CD4-positive, CD25-positive, alpha-beta regulatory T cell (primary cell): ENCODE measurements around the gene RPP30. TPM values are rescaled to one million over a fixed set of nuclear protein-coding genes. Genes with fewer than 3 reads are reported as not detected.

Experiments used
- ATAC-seq, 2 donors: fragments of 150-1000 bp; cut with Tn5 transposase; one replicate each; pipeline ENCODE4 v1.10.0; 2021; ENCODE audit warnings: low read depth in 2 of 2, moderate number of reproducible peaks in 2 of 2, moderate library complexity in 1 of 2
- DNase-seq, 3 donors: peaks; one replicate each; pipeline versions ENCODE4 v3.0.0 to v3.0.0-alpha.2; 2012 to 2022; ENCODE audit warnings: mixed read lengths in 1 of 3
- H3K27ac ChIP-seq: one replicate; pipeline ENCODE4 v1.7.0; 2013; ENCODE audit warnings: mild to moderate bottlenecking, low read length; ENCODE audit not compliant: insufficient read depth, poor library complexity, severe bottlenecking
- H3K27me3 ChIP-seq: one replicate; pipeline ENCODE4 v1.7.0; 2013; ENCODE audit warnings: low read length; ENCODE audit not compliant: control insufficient read depth, insufficient read depth
- H3K36me3 ChIP-seq: one replicate; pipeline ENCODE4 v1.7.0; 2013; ENCODE audit warnings: mild to moderate bottlenecking, low read length, moderate library complexity; ENCODE audit not compliant: control insufficient read depth, insufficient read depth
- H3K4me1 ChIP-seq: 2 replicates; pipeline ENCODE4 v1.7.0; 2013; ENCODE audit warnings: mild to moderate bottlenecking, low read length; ENCODE audit not compliant: insufficient read depth, control insufficient read depth, poor library complexity, severe bottlenecking
- H3K4me3 ChIP-seq: one replicate; pipeline ENCODE4 v1.7.0; 2013; ENCODE audit warnings: low read depth, mild to moderate bottlenecking, low read length, moderate library complexity
- H3K9me3 ChIP-seq, 2 experiments: 1 replicate in 1 of 2; 2 replicates in 1 of 2; pipeline ENCODE4 v1.7.0; 2013; ENCODE audit warnings: low read length in 2 of 2, mild to moderate bottlenecking in 1 of 2, moderate library complexity in 1 of 2; ENCODE audit not compliant: control insufficient read depth in 2 of 2
- H3K27ac Mint-ChIP-seq, 3 donors: one replicate each; pipeline ENCODE4 v1.8.0; 2020 to 2022; ENCODE audit warnings: mild to moderate bottlenecking in 3 of 3, mixed read lengths in 3 of 3, moderate library complexity in 2 of 3
- H3K27me3 Mint-ChIP-seq: one replicate; pipeline ENCODE4 v1.8.0; 2022; ENCODE audit warnings: mild to moderate bottlenecking, mixed read lengths
- H3K36me3 Mint-ChIP-seq: one replicate; pipeline ENCODE4 v1.8.0; 2020; ENCODE audit warnings: mixed read lengths
- H3K4me1 Mint-ChIP-seq, 4 donors: one replicate each; pipeline ENCODE4 v1.8.0; 2020 to 2022; ENCODE audit warnings: mixed read lengths in 4 of 4, mild to moderate bottlenecking in 1 of 4
- H3K4me3 Mint-ChIP-seq, 4 donors: one replicate each; pipeline ENCODE4 v1.8.0; 2020 to 2022; ENCODE audit warnings: mild to moderate bottlenecking in 4 of 4, mixed read lengths in 4 of 4, moderate library complexity in 3 of 4
- H3K9me3 Mint-ChIP-seq, 7 donors: one replicate each; pipeline ENCODE4 v1.8.0; 2020 to 2022; ENCODE audit warnings: mixed read lengths in 7 of 7, mild to moderate bottlenecking in 3 of 7, moderate library complexity in 2 of 7
- polyA plus RNA-seq, 4 donors: library from polyadenylated mRNA; unstranded; fragments of 300-500 nt; fragmentation: Illumina TruSeq; gene quantifications; one replicate each; pipeline ENCODE4 v1.2.3, GENCODE V29; 2021
- total RNA-seq: library from RNA; stranded (reverse); gene quantifications from one replicate; pipeline ENCODE4 v1.2.3, GENCODE V29; 2022

Gene RPP30
- total and polyA plus RNA-seq, 5 donors from 2014 or later: 27.3 to 54.7 (median 53.5) TPM

- DNase-seq (no peak), ATAC-seq (no peak)
- H3K4me3 ChIP-seq: no peak overlapping the region
- no peaks in the 10 kb centered on the region for H3K9me3 ChIP-seq
- no peaks in the 10 kb centered on the region for H3K36me3 ChIP-seq
- no peaks in the 10 kb centered on the region for H3K4me1 ChIP-seq
- Mint-ChIP-seq H3K27ac (no peak overlapping the region), H3K9me3 (peaks cover 0 to 5% (median 0%) of the 10 kb centered on the region in 7 donors), H3K4me3 (no peak overlapping the region), H3K36me3 (no peaks in the 10 kb centered on the region), H3K27me3 (peaks cover 17% of the 10 kb centered on the region), H3K4me1 (peaks cover 0 to 6% (median 1%) of the 10 kb centered on the region in 4 donors)
- H3K27ac ChIP-seq: no peak overlapping the region
- no peaks in the 10 kb centered on the region for H3K27me3 ChIP-seq
Measured at GRCh38 chr10:90913774-90914420, 42.1 kb downstream of the RPP30 start.

- Histone ChIP-seq H3K4me1 (no peaks in the 10 kb centered on the region), H3K4me3 (no peak overlapping the region), H3K9me3 (no peaks in the 10 kb centered on the region), H3K27ac (no peak overlapping the region), H3K36me3 (no peaks in the 10 kb centered on the region), H3K27me3 (peaks cover 1% of the 10 kb centered on the region)
- no peaks in the 10 kb centered on the region for H3K36me3 Mint-ChIP-seq
- peaks cover 17% of the 10 kb centered on the region for H3K27me3 Mint-ChIP-seq
- H3K27ac Mint-ChIP-seq: no peak overlapping the region
- ATAC-seq (no peak), DNase-seq (no peak)
- peaks cover 0 to 6% (median 1%) of the 10 kb centered on the region in 4 donors for H3K4me1 Mint-ChIP-seq
- H3K9me3 Mint-ChIP-seq: peaks cover 0 to under 1% (median 0%) of the 10 kb centered on the region in 7 donors
- no peak overlapping the region for H3K4me3 Mint-ChIP-seq
Measured at GRCh38 chr10:90914992-90915765, 43.4 kb downstream of the RPP30 start.

GRCh38 chr10:90915766-90916075 lies 43.9 kb downstream of the RPP30 start:
- Mint-ChIP-seq H3K27ac (no peak overlapping the region), H3K36me3 (no peaks in the 10 kb centered on the region), H3K9me3 (no peaks in the 10 kb centered on the region), H3K27me3 (peaks cover 17% of the 10 kb centered on the region), H3K4me1 (peaks cover 0 to 6% (median 1%) of the 10 kb centered on the region in 4 donors), H3K4me3 (no peak overlapping the region)
- Histone ChIP-seq H3K27me3 (peaks cover 3% of the 10 kb centered on the region), H3K4me3 (no peak overlapping the region), H3K9me3 (no peaks in the 10 kb centered on the region), H3K36me3 (no peaks in the 10 kb centered on the region), H3K4me1 (no peaks in the 10 kb centered on the region), H3K27ac (no peak overlapping the region)
- ATAC-seq: no peak
- no peak for DNase-seq

GRCh38 chr10:90916392-90917237 lies 44.8 kb downstream of the RPP30 start:
- DNase-seq (no peak), ATAC-seq (no peak)
- H3K27me3 ChIP-seq: peaks cover 3% of the 10 kb centered on the region
- Mint-ChIP-seq H3K4me3 (no peak overlapping the region), H3K9me3 (no peaks in the 10 kb centered on the region), H3K4me1 (peaks cover 0 to 6% (median under 1%) of the 10 kb centered on the region in 4 donors), H3K36me3 (no peaks in the 10 kb centered on the region), H3K27me3 (peaks cover 17% of the 10 kb centered on the region), H3K27ac (no peak overlapping the region)
- no peak overlapping the region for H3K4me3 ChIP-seq
- H3K36me3 ChIP-seq: no peaks in the 10 kb centered on the region
- H3K9me3 ChIP-seq: no peaks in the 10 kb centered on the region
- no peaks in the 10 kb centered on the region for H3K4me1 ChIP-seq
- no peak overlapping the region for H3K27ac ChIP-seq

GRCh38 chr10:90917238-90917967 lies 45.6 kb downstream of the RPP30 start:
- H3K36me3 ChIP-seq: no peaks in the 10 kb centered on the region
- Mint-ChIP-seq H3K36me3 (no peaks in the 10 kb centered on the region), H3K27me3 (peaks cover 23% of the 10 kb centered on the region), H3K4me1 (peaks cover 0 to 6% (median 0%) of the 10 kb centered on the region in 4 donors), H3K27ac (no peak overlapping the region), H3K4me3 (no peak overlapping the region), H3K9me3 (no peaks in the 10 kb centered on the region)
- ATAC-seq (no peak), DNase-seq (no peak)
- H3K27me3 ChIP-seq: peaks cover 3% of the 10 kb centered on the region
- no peak overlapping the region for H3K27ac ChIP-seq
- no peak overlapping the region for H3K4me3 ChIP-seq
- no peaks in the 10 kb centered on the region for H3K4me1 ChIP-seq
- no peaks in the 10 kb centered on the region for H3K9me3 ChIP-seq

GRCh38 chr10:90917968-90918318 lies 46.2 kb downstream of the RPP30 start:
- no peaks in the 10 kb centered on the region for H3K4me1 ChIP-seq
- no peak overlapping the region for H3K4me3 ChIP-seq
- Mint-ChIP-seq H3K9me3 (no peaks in the 10 kb centered on the region), H3K36me3 (no peaks in the 10 kb centered on the region), H3K27me3 (peaks cover 24% of the 10 kb centered on the region), H3K27ac (no peak overlapping the region), H3K4me3 (no peak overlapping the region), H3K4me1 (peaks cover 0 to under 1% (median 0%) of the 10 kb centered on the region in 4 donors)
- no peaks in the 10 kb centered on the region for H3K9me3 ChIP-seq
- no peak overlapping the region for H3K27ac ChIP-seq
- H3K36me3 ChIP-seq: no peaks in the 10 kb centered on the region
- DNase-seq: no peak
- ATAC-seq: no peak
- H3K27me3 ChIP-seq: peaks cover 3% of the 10 kb centered on the region

GRCh38 chr10:90919683-90920574 lies 48.2 kb downstream of the RPP30 start:
- Histone ChIP-seq H3K36me3 (no peaks in the 10 kb centered on the region), H3K9me3 (no peaks in the 10 kb centered on the region), H3K27ac (no peak overlapping the region), H3K4me3 (no peak overlapping the region), H3K4me1 (no peaks in the 10 kb centered on the region), H3K27me3 (peaks cover 3% of the 10 kb centered on the region)
- Mint-ChIP-seq H3K27me3 (peaks cover 20% of the 10 kb centered on the region), H3K36me3 (no peaks in the 10 kb centered on the region), H3K4me1 (no peaks in the 10 kb centered on the region), H3K4me3 (no peak overlapping the region), H3K27ac (no peak overlapping the region), H3K9me3 (no peaks in the 10 kb centered on the region)
- DNase-seq (no peak), ATAC-seq (no peak)
